T-helper 17 cell (primary cell): ENCODE data around the gene LMO2. TPM values are rescaled to one million over a fixed set of nuclear protein-coding genes. Genes with fewer than 3 reads are reported as not detected.
"Not testable (repeated sequence)": the region's sequence is repeated elsewhere in the genome, so short reads cannot be mapped to it uniquely, and the experiment has no call there.

Experiments
- ATAC-seq: fragments of 150-1000 bp; cut with Tn5 transposase; 2 replicates; pipeline ENCODE4 v1.10.0; 2021; ENCODE audit warnings: mild to moderate bottlenecking, moderate library complexity
- DNase-seq, 3 donors: peaks; one replicate each; pipeline versions ENCODE4 v3.0.0 to v3.0.0-alpha.2; 2020 to 2021
- H3K9me3 ChIP-seq: one replicate; pipeline ENCODE4 v1.7.0; 2013; ENCODE audit warnings: low read length, mild to moderate bottlenecking; ENCODE audit not compliant: control insufficient read depth, poor library complexity, severe bottlenecking
- H3K27ac Mint-ChIP-seq: one replicate; pipeline ENCODE4 v1.8.0; 2022; ENCODE audit warnings: mild to moderate bottlenecking, moderate library complexity, mixed read lengths
- H3K27me3 Mint-ChIP-seq: one replicate; pipeline ENCODE4 v1.8.0; 2022; ENCODE audit warnings: mixed read lengths
- H3K36me3 Mint-ChIP-seq: one replicate; pipeline ENCODE4 v1.8.0; 2022; ENCODE audit warnings: low read depth, mixed read lengths
- H3K4me1 Mint-ChIP-seq: one replicate; pipeline ENCODE4 v1.8.0; 2022; ENCODE audit warnings: mild to moderate bottlenecking, mixed read lengths
- H3K4me3 Mint-ChIP-seq: one replicate; pipeline ENCODE4 v1.8.0; 2022; ENCODE audit warnings: mild to moderate bottlenecking, moderate library complexity, mixed read lengths
- total RNA-seq, 4 donors: library from RNA in 2 of 4; stranded (reverse) in 2 of 4; gene quantifications; one replicate each; pipeline ENCODE4 v1.2.3 and lab custom pipeline; 2022 to 2026

The LMO2 gene
- total RNA-seq: 1 to 10 TPM; 1.8 to 2.1 TPM
- 0 to 0.46 reads per million in 2 donors for total RNA-seq (lab: John Stamatoyannopoulos, UW)

DNA sequence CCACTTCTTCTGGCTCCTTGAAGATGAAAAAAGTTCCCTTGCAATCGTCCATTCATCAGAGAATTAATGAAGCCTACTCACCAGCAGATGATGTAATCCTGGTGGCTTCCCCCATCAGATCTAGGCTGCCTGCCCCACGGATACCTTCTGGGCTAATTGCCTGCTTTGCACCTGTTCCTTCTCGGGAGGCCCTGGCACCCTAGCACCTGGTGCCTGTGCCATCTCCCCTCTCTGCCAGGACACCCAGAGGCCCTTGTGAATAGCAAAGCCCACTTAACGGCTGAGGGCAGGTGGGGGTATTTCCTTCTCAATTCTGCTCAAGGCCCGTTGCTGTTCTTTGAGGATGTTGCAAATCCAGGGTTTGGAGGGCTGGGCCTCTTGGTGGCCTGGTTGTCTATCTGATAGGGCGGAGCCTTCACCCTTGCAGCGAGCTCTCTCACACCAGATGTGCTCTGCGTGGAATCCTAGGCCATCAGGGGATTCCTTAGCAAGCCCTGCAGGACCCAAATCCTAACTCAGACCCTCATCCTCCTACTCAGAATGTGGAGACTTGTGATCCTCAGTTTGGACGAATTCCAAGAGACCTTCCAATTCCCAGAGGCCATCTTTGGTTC lies at the start of gene LMO2:
Gene LMO2, minus strand, starts transcription at position 363 of the 614 bp plus-strand sequence. CDS start 22,360 bp downstream, outside the sequence.
- H3K4me3 Mint-ChIP-seq: no peak within 1 kb of the TSS
- ATAC-seq: no peak

DNA sequence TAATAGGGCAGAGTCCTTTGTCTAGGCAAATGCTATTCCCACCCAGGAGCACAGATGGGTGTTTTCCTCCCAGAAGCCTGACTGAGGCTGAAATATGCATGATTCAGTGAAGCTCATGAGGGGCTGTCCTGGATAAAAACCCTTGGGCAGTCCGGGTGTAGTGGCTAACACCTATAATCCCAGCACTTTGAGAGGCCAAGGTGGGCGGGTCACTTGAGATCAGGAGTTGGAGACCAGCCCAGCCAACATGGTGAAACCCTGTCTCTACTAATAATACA lies 48.6 kb upstream of the LMO2 start:
- H3K9me3 ChIP-seq: no peaks in the 10 kb centered on the region
- no peaks in the 10 kb centered on the region for H3K36me3 Mint-ChIP-seq
- peaks cover 39% of the 10 kb centered on the region for H3K27me3 Mint-ChIP-seq
- H3K4me1 Mint-ChIP-seq: no peaks in the 10 kb centered on the region
- H3K27ac Mint-ChIP-seq: no peak overlapping the region
- no peak for ATAC-seq
- no peak for DNase-seq
- no peak overlapping the region for H3K4me3 Mint-ChIP-seq

More for the DNA sequence above, at the start of gene LMO2:
- Mint-ChIP-seq H3K4me1 (peaks cover 20% of the 10 kb centered on the region), H3K27me3 (peaks cover 92% of the 10 kb centered on the region), H3K27ac (no peak within 1 kb of the TSS), H3K36me3 (no peaks in the 10 kb centered on the region)
- DNase-seq: no peak
- no peaks in the 10 kb centered on the region for H3K9me3 ChIP-seq

DNA sequence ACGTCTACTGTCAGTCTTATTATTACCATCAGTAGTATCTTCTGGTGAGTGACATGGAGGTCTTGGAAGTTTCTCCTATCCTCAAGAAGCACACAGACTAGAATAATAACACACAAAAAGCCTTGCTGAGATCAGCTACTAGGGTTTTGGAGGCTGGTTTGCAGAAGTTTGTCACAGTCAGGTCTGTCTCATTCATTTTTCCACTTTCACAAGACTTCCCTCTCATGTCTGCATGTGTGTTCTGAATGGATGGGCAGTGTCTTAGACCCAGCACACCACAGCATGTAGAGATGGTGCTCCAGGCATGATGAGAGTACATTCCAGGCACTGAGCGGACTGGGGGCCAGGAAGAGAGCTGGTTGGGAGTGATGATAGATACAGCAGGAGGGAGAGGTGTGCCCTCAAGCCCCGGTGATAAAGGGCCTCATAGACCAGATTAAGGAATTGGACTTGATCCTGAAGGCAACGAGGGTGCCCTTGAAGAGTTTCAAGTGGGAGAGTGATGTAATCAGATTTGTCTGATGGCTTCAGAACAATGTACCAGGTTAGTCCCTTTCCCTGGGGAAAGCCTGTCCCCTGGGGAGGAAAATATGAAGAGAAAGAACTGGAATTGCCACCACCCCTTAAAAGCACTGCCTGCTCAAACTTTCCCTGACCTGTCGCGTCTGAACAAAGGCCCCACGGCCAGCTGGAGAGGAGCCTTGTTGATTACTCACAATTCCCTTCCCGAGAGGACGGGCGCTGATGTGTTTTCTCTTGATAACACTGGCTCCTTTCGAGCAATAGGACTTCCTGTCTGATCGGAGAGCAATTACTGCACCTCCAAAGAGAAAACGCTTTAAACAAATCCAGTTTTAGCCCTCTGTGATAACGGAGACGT lies 45.1 kb upstream of the LMO2 start:
- Mint-ChIP-seq H3K4me1 (no peaks in the 10 kb centered on the region), H3K36me3 (no peaks in the 10 kb centered on the region), H3K27ac (no peak overlapping the region), H3K27me3 (peaks cover 32% of the 10 kb centered on the region), H3K4me3 (no peak overlapping the region)
- no peaks in the 10 kb centered on the region for H3K9me3 ChIP-seq
- DNase-seq (no peak), ATAC-seq (no peak)

DNA sequence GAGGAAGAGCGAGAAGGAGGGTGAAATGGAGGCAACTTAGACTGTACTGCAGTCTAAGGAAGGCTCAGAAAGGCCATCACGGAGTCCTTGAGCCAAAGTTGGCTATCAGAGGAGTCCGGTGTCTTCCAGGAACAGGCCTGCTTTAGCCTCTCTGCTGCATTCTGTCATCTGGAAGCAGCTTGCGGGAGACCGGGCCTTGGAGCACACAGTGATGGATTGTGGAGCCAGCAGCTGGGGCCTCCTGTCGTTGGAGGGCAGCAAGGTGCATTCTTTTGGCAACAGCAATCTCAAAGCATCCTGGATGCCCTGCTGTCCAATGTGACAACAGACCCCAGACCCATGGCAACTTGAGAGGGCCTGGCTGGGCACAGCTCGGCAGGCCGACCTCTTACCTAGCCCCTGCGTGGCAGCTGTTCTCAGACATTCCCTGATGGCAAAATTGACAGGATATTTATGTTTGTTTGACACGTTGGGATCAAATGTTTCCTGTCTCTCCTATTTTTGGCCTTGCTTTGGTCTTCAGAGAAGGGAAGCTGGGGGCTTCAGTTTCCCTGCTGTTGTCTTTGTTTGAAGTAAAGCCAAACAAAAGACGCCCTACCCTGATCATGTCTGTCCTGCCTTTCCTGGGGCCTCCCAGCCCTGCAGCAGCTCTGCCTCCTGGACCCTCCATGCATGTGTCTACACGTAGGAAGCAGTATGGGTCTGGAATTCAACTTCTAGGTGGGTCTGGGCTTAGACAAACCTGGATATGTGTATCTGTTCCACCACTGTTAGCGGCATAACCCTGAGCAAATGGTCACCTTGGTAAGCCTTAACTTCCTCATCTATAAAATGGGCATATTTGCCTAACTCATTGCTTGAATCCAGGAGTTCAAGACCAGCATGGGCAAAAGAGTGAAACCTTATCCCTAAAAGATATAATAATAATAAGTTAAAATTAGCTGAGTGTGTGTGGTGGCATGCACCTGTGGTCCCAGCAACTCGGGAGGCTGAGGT lies 43.9 kb upstream of the LMO2 start:
- ATAC-seq: no peak
- no peak overlapping the region for H3K27ac Mint-ChIP-seq
- H3K4me1 Mint-ChIP-seq: no peaks in the 10 kb centered on the region
- no peaks in the 10 kb centered on the region for H3K9me3 ChIP-seq
- no peaks in the 10 kb centered on the region for H3K36me3 Mint-ChIP-seq
- no peak for DNase-seq
- peaks cover 26% of the 10 kb centered on the region for H3K27me3 Mint-ChIP-seq
- no peak overlapping the region for H3K4me3 Mint-ChIP-seq

DNA sequence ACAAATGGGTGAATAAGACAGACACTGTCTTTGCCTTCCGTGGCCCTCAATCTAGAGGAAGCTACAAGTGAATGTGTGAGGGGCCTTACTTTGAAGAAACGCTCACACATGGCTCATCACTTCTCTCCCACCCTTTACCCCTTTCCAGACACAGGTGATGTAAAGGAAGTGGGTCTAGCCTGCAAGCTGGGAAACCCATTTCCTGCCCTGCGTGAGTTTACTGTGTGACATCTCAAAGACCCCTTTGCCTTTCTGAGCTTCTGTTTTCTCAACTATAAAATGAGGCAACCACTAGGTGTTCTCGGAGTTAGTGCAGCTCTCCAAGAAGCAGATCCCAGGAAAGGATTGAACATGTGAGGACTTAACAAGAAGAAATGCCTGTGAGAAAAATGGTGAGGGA lies 43.1 kb upstream of the LMO2 start:
- no peaks in the 10 kb centered on the region for H3K9me3 ChIP-seq
- Mint-ChIP-seq H3K4me3 (no peak overlapping the region), H3K27me3 (peaks cover 26% of the 10 kb centered on the region), H3K36me3 (no peaks in the 10 kb centered on the region), H3K27ac (no peak overlapping the region), H3K4me1 (peaks cover 1% of the 10 kb centered on the region)
- DNase-seq (no peak), ATAC-seq (no peak)

DNA sequence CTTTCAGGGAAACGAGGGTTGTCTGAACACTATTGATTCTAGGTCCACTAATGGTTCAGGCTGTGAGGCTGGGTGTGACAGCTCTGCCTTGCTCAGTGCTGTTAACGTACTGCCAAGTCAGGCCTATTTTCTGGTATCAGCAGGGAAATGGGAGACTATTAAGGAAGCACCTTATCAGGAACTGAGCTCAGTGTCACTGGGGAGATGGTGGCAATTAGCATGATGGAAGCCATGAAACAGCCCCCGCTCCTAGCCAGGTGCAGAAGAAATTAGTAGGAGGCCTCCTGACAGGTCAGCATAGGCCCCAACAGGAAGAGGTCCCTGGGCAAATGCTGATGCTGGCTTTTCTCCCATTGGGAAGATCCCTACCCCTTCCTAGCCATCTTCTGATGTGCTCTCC lies 42.6 kb upstream of the LMO2 start:
- no peaks in the 10 kb centered on the region for H3K9me3 ChIP-seq
- Mint-ChIP-seq H3K4me1 (peaks cover 2% of the 10 kb centered on the region), H3K27me3 (peaks cover 26% of the 10 kb centered on the region), H3K4me3 (no peak overlapping the region), H3K36me3 (no peaks in the 10 kb centered on the region), H3K27ac (no peak overlapping the region)
- ATAC-seq (no peak), DNase-seq (no peak)

DNA sequence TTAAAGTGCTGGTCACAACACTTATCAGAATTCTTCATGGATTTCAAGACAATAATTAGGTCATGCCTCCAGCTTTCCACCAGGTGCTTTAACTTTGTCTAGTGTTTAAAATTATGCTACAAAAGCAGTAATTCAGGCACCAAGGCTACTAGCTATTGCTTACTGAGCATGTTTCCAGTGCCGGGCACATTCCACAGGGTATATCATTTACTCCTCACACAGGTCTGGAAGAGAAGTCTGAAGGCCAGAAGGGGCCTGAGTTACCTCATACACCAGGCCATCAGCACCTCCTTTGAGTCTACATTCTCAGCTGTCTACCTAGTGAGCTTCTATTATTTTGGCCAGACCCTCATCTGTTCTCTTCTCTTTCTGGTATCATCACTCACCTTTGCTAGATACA lies 41.7 kb upstream of the LMO2 start:
- Mint-ChIP-seq H3K27me3 (peaks cover 21% of the 10 kb centered on the region), H3K4me3 (no peak overlapping the region), H3K4me1 (peaks cover 2% of the 10 kb centered on the region), H3K27ac (no peak overlapping the region), H3K36me3 (no peaks in the 10 kb centered on the region)
- H3K9me3 ChIP-seq: no peaks in the 10 kb centered on the region
- ATAC-seq (no peak), DNase-seq (no peak)

DNA sequence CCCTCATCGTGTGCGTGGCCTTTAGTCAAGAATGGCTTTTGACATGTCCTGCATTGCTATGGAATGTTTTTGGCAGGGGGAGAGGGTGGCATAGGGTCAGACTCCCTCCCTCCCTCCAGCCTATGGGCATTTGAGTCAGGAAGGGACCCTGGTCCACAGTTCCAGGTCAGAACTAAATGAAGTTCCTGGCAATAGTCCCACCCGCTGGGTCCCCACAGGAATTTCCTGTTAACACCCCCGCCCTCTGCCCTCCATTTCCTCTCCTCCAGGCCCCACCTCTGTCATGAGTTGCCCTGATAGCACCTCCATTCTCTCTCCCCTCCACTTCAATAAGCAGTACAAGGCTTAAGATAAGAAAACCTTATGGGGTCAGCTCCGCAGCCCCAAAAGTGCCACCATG lies 40.8 kb upstream of the LMO2 start:
- ATAC-seq: no peak
- Mint-ChIP-seq H3K36me3 (no peaks in the 10 kb centered on the region), H3K27me3 (peaks cover 12% of the 10 kb centered on the region), H3K4me1 (peaks cover 2% of the 10 kb centered on the region), H3K27ac (no peak overlapping the region), H3K4me3 (no peak overlapping the region)
- H3K9me3 ChIP-seq: no peaks in the 10 kb centered on the region
- DNase-seq: no peak

DNA sequence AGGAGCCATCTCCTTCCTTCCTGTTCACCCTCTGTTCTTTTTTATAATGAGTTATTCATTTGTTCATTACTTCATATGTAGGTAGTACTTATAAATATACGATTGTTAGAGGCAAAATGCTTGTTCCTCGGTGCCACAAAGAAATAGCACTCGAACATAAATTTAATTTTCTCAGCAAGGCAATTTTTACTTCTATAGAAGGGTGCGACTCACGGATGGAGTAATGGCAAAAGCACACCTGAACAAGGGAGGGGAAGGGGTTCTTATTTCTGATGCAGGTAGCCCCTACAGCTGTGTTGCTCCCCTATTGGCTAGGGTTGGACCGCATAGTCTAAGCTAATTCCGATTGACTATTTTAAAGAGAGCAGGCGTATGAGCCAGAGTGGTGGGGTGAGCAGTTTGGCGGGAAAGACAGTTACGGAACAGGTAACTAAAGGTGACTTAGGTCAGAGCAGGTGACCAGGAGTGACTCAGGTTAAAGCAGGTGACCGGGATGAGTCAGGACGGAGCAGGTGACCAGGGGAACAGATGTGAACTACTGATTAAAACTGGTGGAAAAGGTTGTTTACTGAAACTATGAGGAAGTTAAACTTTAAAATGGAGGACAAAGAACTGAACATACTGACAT lies 40.0 kb upstream of the LMO2 start:
- not testable (repeated sequence) for H3K36me3 Mint-ChIP-seq, DNase-seq, H3K4me1 Mint-ChIP-seq, H3K4me3 Mint-ChIP-seq, ATAC-seq, H3K27me3 Mint-ChIP-seq, H3K9me3 ChIP-seq, H3K27ac Mint-ChIP-seq

DNA sequence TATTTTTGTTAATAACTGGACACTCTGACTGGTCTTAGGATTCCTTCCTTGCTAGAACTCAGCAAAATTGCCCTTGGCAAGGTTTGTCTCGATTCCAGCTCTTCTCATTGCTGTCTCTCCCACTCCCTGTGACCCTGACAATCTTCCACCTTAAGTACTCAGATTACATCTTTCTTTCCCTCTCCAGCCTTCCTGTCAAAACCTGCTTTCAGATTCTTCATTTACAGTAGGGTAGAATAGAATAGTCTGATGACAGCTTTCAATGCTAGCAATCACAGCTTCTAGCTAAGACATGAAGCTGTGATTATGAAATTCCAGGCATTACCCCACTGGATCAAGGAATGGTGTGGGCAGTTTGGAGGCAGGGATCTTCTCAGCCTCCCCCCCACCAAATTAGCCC lies 39.2 kb upstream of the LMO2 start:
- H3K27ac Mint-ChIP-seq: no peak overlapping the region
- no peak overlapping the region for H3K4me3 Mint-ChIP-seq
- H3K36me3 Mint-ChIP-seq: no peaks in the 10 kb centered on the region
- peaks cover 11% of the 10 kb centered on the region for H3K27me3 Mint-ChIP-seq
- H3K9me3 ChIP-seq: no peaks in the 10 kb centered on the region
- H3K4me1 Mint-ChIP-seq: peaks cover 2% of the 10 kb centered on the region
- no peak for ATAC-seq
- no peak for DNase-seq

DNA sequence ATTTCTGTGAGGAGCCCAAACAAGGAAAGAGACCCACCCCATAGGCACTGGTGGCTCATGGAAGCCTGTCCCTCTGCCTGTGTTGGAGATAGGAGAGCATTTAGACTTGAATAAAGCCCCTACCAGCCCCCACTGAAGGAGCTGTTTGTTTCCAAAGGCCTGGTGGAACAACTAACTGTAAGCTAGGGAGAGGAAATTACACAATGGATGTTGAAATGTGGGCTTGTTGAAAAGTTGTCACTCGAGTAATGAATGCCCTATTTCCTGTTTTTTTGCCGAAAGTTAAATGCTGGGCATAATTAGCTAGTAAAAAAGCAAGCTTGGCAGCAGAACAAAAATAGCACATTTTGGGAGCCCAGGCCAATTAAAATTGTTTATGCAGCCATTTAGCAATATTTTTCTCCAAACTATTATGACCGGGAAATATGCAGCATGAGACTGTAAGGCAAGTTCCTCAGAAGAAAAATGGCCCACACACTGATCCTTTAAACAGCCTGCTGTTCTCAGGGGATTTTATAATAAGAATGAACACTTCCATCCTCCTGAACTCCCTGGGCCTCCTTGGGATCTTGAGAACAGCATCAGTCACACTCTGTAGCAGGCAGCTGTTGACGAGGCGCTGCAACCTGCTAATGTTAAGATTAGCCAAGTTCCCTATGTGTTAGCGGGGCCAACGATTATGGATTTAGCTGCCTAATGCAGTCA lies 38.6 kb upstream of the LMO2 start:
- Mint-ChIP-seq H3K4me3 (no peak overlapping the region), H3K4me1 (peaks cover 2% of the 10 kb centered on the region), H3K27ac (no peak overlapping the region), H3K36me3 (no peaks in the 10 kb centered on the region), H3K27me3 (peaks cover 15% of the 10 kb centered on the region)
- no peaks in the 10 kb centered on the region for H3K9me3 ChIP-seq
- no peak for DNase-seq
- ATAC-seq: no peak

DNA sequence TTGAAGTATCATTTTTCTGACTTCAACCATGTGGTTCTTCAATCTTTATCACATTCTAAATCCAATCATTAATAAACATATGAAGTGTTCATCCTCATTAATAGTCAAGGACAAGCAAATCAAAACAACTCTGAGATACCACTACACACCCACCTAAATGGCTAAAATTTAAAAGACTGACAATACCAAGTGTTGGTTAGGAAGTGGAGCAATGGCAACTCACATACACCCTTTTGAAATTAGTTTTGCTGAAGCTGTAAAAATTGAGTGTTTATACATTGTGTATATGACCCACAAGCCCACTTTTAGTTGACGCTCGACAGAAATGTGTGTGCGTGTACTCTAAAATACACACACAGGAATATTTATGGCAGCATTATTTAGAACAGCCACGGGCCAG lies 36.7 kb upstream of the LMO2 start:
- no peak for ATAC-seq

More for the DNA sequence above, 36.7 kb upstream of the LMO2 start:
- H3K27me3 Mint-ChIP-seq: peaks cover 33% of the 10 kb centered on the region
- no peak for DNase-seq
- no peak overlapping the region for H3K27ac Mint-ChIP-seq
- H3K4me1 Mint-ChIP-seq: peaks cover 2% of the 10 kb centered on the region
- H3K4me3 Mint-ChIP-seq: no peak overlapping the region
- no peaks in the 10 kb centered on the region for H3K9me3 ChIP-seq
- no peaks in the 10 kb centered on the region for H3K36me3 Mint-ChIP-seq
